ENCODE data around the gene C16orf92. TPM values are rescaled to one million over a fixed set of nuclear protein-coding genes. Genes with fewer than 3 reads are reported as not detected.

Gene C16orf92
- total RNA-seq, 3 donors from 2014 or later (not counting 1 experiment from before 2014, with no cell fraction given), result not detected

- Histone ChIP-seq H3K27me3 (ENCODE audit: control insufficient read depth, insufficient read depth, low read length) (no peaks in the 10 kb centered on the region), H3K4me1 (ENCODE audit: control insufficient read depth, insufficient read depth, low read length) (peaks cover 20% of the 10 kb centered on the region), H3K4me3 (ENCODE audit: low read length) (peak overlapping the region; percentile 96), H3K9me3 (ENCODE audit: control insufficient read depth, insufficient read depth, low read length) (no peaks in the 10 kb centered on the region), H3K27ac (ENCODE audit: low read length) (peak overlapping the region; percentile 98), H3K36me3 (ENCODE audit: control insufficient read depth, insufficient read depth, low read length) (peaks cover 13% of the 10 kb centered on the region)
- Mint-ChIP-seq H3K4me3 (peak overlapping the region; percentile 99), H3K27me3 (ENCODE audit: low read depth in 2 of 2) (no peaks in the 10 kb centered on the region), H3K4me1 (peaks cover 13 to 39% of the 10 kb centered on the region in 2 donors), H3K27ac (peak overlapping the region; percentile 97 to 98), H3K9me3 (no peaks in the 10 kb centered on the region), H3K36me3 (no peaks in the 10 kb centered on the region)
- ATAC-seq (peak in 2 of 3 donors; percentile 1 to 4), DNase-seq (no peak)
- 14% methylated on average over 24 of the region's 24 CpGs for WGBS (ENCODE audit: insufficient coverage)
- TF ChIP-seq, protein P1, sequence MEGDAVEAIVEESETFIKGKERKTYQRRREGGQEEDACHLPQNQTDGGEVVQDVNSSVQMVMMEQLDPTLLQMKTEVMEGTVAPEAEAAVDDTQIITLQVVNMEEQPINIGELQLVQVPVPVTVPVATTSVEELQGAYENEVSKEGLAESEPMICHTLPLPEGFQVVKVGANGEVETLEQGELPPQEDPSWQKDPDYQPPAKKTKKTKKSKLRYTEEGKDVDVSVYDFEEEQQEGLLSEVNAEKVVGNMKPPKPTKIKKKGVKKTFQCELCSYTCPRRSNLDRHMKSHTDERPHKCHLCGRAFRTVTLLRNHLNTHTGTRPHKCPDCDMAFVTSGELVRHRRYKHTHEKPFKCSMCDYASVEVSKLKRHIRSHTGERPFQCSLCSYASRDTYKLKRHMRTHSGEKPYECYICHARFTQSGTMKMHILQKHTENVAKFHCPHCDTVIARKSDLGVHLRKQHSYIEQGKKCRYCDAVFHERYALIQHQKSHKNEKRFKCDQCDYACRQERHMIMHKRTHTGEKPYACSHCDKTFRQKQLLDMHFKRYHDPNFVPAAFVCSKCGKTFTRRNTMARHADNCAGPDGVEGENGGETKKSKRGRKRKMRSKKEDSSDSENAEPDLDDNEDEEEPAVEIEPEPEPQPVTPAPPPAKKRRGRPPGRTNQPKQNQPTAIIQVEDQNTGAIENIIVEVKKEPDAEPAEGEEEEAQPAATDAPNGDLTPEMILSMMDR (IDR thresholded peaks at IDR 0.05), result no peak
- intact Hi-C loops (cut with micrococcal nuclease), result no loop called here
Observed at GRCh38 chr16:29994600-29995323, 28.2 kb upstream of the C16orf92 start.

- ATAC-seq (peak; percentile 60 to 78 (median 69)), DNase-seq (peak; percentile 84 to 92)
- Histone ChIP-seq H3K27me3 (ENCODE audit: control insufficient read depth, insufficient read depth, low read length) (no peaks in the 10 kb centered on the region), H3K4me1 (ENCODE audit: control insufficient read depth, insufficient read depth, low read length) (peaks cover 20% of the 10 kb centered on the region), H3K4me3 (ENCODE audit: low read length) (peak within 1 kb of the TSS; percentile 96), H3K27ac (ENCODE audit: low read length) (peak within 1 kb of the TSS; percentile 98), H3K9me3 (ENCODE audit: control insufficient read depth, insufficient read depth, low read length) (no peaks in the 10 kb centered on the region), H3K36me3 (ENCODE audit: control insufficient read depth, insufficient read depth, low read length) (peaks cover 14% of the 10 kb centered on the region)
- Mint-ChIP-seq H3K27ac (peak within 1 kb of the TSS; percentile 97 to 98), H3K4me3 (peak within 1 kb of the TSS; percentile 99), H3K4me1 (peaks cover 13 to 40% of the 10 kb centered on the region in 2 donors), H3K27me3 (ENCODE audit: low read depth in 2 of 2) (no peaks in the 10 kb centered on the region), H3K9me3 (no peaks in the 10 kb centered on the region), H3K36me3 (no peaks in the 10 kb centered on the region)
- under 1% methylated on average over 53 of the region's 53 CpGs for WGBS (ENCODE audit: insufficient coverage)
- TF ChIP-seq, protein P1 (IDR thresholded peaks at IDR 0.05), result no peak
- intact Hi-C loops (cut with micrococcal nuclease), result no loop called here
Observed at GRCh38 chr16:29995324-29995910, 27.6 kb upstream of the C16orf92 start, which contains the start of gene HIRIP3. Gene HIRIP3 (minus strand): TSS chr16:29995617. CDS start chr16:29995605, 12 bp downstream.

DNA sequence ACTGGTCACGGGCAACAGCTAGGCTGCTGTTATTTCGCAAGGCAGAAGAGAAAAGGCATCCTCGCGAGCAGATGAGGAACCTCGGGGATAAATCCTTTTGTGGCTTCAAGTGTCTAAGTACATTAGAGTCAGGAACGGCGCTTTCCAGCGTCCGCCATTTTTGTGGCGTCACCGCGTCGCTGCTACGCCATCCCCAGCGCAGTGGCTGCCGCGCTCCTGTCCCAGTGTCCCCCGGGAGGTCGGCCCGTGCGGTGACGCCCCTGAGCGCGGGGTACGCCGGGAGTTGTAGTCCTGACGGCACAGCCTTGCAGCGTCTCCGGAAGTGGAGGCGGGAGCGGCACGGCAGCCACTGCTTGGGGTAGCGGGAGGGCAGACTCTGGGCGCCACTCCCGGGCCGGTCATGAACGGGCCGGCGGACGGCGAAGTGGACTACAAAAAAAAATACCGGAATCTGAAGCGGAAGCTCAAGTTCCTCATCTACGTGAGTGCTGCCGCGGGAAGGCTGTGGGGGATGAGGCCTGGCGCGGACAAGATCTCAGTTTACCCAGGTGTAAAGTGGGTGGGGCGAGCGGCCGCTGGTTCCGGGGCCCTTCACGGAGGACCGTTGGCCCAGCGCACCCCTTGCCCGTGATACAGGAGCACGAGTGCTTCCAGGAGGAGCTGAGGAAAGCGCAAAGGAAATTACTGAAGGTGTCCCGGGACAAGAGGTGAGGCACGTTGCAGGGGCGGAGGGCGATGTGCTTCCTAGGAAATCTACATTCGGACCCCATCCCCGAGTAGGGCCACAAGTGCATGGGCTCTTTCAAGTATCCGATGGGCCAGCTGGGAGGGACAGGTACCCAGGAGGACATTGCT is 26.9 kb upstream of the C16orf92 start, which contains the start of gene INO80E:
TSS of gene INO80E (plus strand) at position 331 of the 855 bp plus-strand sequence. CDS start at position 401, 70 bp downstream.
- under 1% methylated on average over 65 of the region's 65 CpGs for WGBS (ENCODE audit: insufficient coverage)
- no peaks in the 10 kb centered on the region for H3K36me3 Mint-ChIP-seq
- peaks cover 13 to 40% of the 10 kb centered on the region in 2 donors for H3K4me1 Mint-ChIP-seq
- H3K27me3 ChIP-seq (ENCODE audit: control insufficient read depth, insufficient read depth, low read length), result no peaks in the 10 kb centered on the region
- TF ChIP-seq, protein P1 (IDR thresholded peaks at IDR 0.05), result no peak
- H3K27ac ChIP-seq (ENCODE audit: low read length), result peak within 1 kb of the TSS; percentile 98
- H3K4me3 ChIP-seq (ENCODE audit: low read length), result peak within 1 kb of the TSS; percentile 96
- ATAC-seq (peak; percentile 98 to 100 (median 99)), DNase-seq (peak; percentile 98)
- H3K27me3 Mint-ChIP-seq (ENCODE audit: low read depth in 2 of 2), result no peaks in the 10 kb centered on the region
- peak within 1 kb of the TSS; percentile 99 for H3K4me3 Mint-ChIP-seq
- H3K9me3 ChIP-seq (ENCODE audit: control insufficient read depth, insufficient read depth, low read length), result no peaks in the 10 kb centered on the region
- intact Hi-C loops (cut with micrococcal nuclease), result loop anchor here (1.0 kb wide), 2 partner anchors 23 to 133 kb away; partner anchors contain the start of genes CDIPT and TAOK2
- H3K27ac Mint-ChIP-seq, result peak within 1 kb of the TSS; percentile 97 to 98
- H3K4me1 ChIP-seq (ENCODE audit: control insufficient read depth, insufficient read depth, low read length), result peaks cover 20% of the 10 kb centered on the region
- H3K36me3 ChIP-seq (ENCODE audit: control insufficient read depth, insufficient read depth, low read length), result peaks cover 13% of the 10 kb centered on the region
- no peaks in the 10 kb centered on the region for H3K9me3 Mint-ChIP-seq
